ENCODE results near the gene RAP1GDS1. TPM values are rescaled to one million over a fixed set of nuclear protein-coding genes. Genes with fewer than 3 reads are reported as not detected.
"Not testable (repeated sequence)": the region's sequence is repeated elsewhere in the genome, so short reads cannot be mapped to it uniquely, and the experiment has no call there.

RAP1GDS1 gene
- total RNA-seq, 1 experiment from 2014 or later = 40.8 TPM

- Histone ChIP-seq H3K4me1 (ENCODE audit: control insufficient read depth in 1 of 2, insufficient read depth in 2 of 2, low read length in 2 of 2) (peaks cover 13 to 29% of the 10 kb centered on the region in 2 experiments; a peak in 3 of 4 replicates), H3K9ac (ENCODE audit: low read length) (no peak overlapping the region), H3K4me3 (replicated peaks in 1 of 2; ENCODE audit: low read depth in 1 of 2, low read length in 2 of 2) (no peak overlapping the region), H3K9me3 (ENCODE audit: control insufficient read depth in 1 of 2, insufficient read depth in 1 of 2, low read depth in 1 of 2, low read length in 2 of 2) (no peaks in the 10 kb centered on the region), H3K27ac (ENCODE audit: low read depth, low read length) (no peak overlapping the region), H2AFZ (ENCODE audit: low read depth, low read length, poor library complexity, severe bottlenecking) (no peak overlapping the region), H3K9me2 (ENCODE audit: insufficient read depth) (no peaks in the 10 kb centered on the region), H3K79me2 (ENCODE audit: insufficient read depth, low read length) (peaks cover 93% of the 10 kb centered on the region), H4K20me1 (ENCODE audit: insufficient read depth) (no peaks in the 10 kb centered on the region), H3K27me3 (ENCODE audit: insufficient read depth, low read length) (no peaks in the 10 kb centered on the region), H3K36me3 (ENCODE audit: control insufficient read depth in 1 of 2, insufficient read depth in 2 of 2, low read length in 2 of 2) (no peaks in the 10 kb centered on the region), H3K4me2 (ENCODE audit: low read length) (no peak overlapping the region)
- intact Hi-C loops (cut with micrococcal nuclease) = no loop called here
- ChIA-PET RAD21 (ENCODE audit: low non-redundant PET in 1 of 2, low total read pairs in 2 of 2, uncharacterized antibody in 2 of 2, unreplicated experiment in 2 of 2) (no interaction called here), CTCF (no interaction called here), POLR2A (no interaction called here)
- ATAC-seq = no peak
- no peak for DNase-seq (ENCODE audit: low read depth, low spot score)
- TF ChIP-seq ZBTB33 (IDR thresholded peaks at IDR 0.05; ENCODE audit: extremely low read depth, insufficient replicate concordance, low read length) (no peak), EZH2phosphoT487 (IDR thresholded peaks at IDR 0.05; ENCODE audit: borderline replicate concordance) (no peak), YY1 (IDR thresholded peaks at IDR 0.05; ENCODE audit: extremely low read depth, insufficient replicate concordance, low read depth, low read length) (no peak), REST (IDR thresholded peaks at IDR 0.05; ENCODE audit: low read depth) (no peak), SRF (IDR thresholded peaks at IDR 0.05; ENCODE audit: low read depth) (no peak), POLR2A (IDR thresholded peaks at IDR 0.05; ENCODE audit: borderline replicate concordance, extremely low read depth, insufficient read depth, insufficient read length) (no peak), EGR1 (IDR thresholded peaks at IDR 0.05; ENCODE audit: low read depth) (no peak), JUND (IDR thresholded peaks at IDR 0.05) (no peak), ZNF274 (IDR thresholded peaks at IDR 0.05; ENCODE audit: low read depth, low read length) (no peak)
- no TSS peak for BruUV-seq (replicated peaks)
These were observed 26.1 kb downstream of the RAP1GDS1 start for GRCh38 chr4:98287328-98287727.

- POLR2A ChIA-PET; H3K9me2 ChIP-seq (ENCODE audit: insufficient read depth); H2AFZ ChIP-seq (ENCODE audit: low read depth, low read length, poor library complexity, severe bottlenecking); H3K27me3 ChIP-seq (ENCODE audit: insufficient read depth, low read length); DNase-seq (ENCODE audit: low read depth, low spot score); H3K36me3 ChIP-seq (ENCODE audit: control insufficient read depth in 1 of 2, insufficient read depth in 2 of 2, low read length in 2 of 2); H3K9me3 ChIP-seq (ENCODE audit: control insufficient read depth in 1 of 2, insufficient read depth in 1 of 2, low read depth in 1 of 2, low read length in 2 of 2); RAD21 ChIA-PET (ENCODE audit: low non-redundant PET in 1 of 2, low total read pairs in 2 of 2, uncharacterized antibody in 2 of 2, unreplicated experiment in 2 of 2); CTCF ChIA-PET; ATAC-seq; H3K9ac ChIP-seq (ENCODE audit: low read length); H3K4me3 ChIP-seq (replicated peaks in 1 of 2; ENCODE audit: low read depth in 1 of 2, low read length in 2 of 2); H3K27ac ChIP-seq (ENCODE audit: low read depth, low read length); intact Hi-C loops (cut with micrococcal nuclease); H4K20me1 ChIP-seq (ENCODE audit: insufficient read depth); BruUV-seq (replicated peaks); H3K4me2 ChIP-seq (ENCODE audit: low read length): not testable (repeated sequence)
- peaks cover 86% of the 10 kb centered on the region for H3K79me2 ChIP-seq (ENCODE audit: insufficient read depth, low read length)
- H3K4me1 ChIP-seq (ENCODE audit: control insufficient read depth in 1 of 2, insufficient read depth in 2 of 2, low read length in 2 of 2) = peaks cover 13 to 22% of the 10 kb centered on the region in 2 experiments; a peak in 3 of 4 replicates
These were observed 27.5 kb downstream of the RAP1GDS1 start for GRCh38 chr4:98288671-98289070.
